ENCODE measurements around the gene USP2. TPM values are rescaled to one million over a fixed set of nuclear protein-coding genes. Genes with fewer than 3 reads are reported as not detected.

USP2 gene
- total RNA-seq, 3 donors from 2014 or later, result 16.9 to 84.3 (median 26.7) TPM

GRCh38 chr11:119366690-119367620, 14.5 kb downstream of the USP2 start:
- Histone ChIP-seq H3K4me3 (no peak overlapping the region), H3K4me1 (ENCODE audit: low read depth) (peaks cover 51% of the 10 kb centered on the region), H3K9me3 (no peaks in the 10 kb centered on the region), H3K36me3 (ENCODE audit: low read depth) (no peaks in the 10 kb centered on the region)
- intact Hi-C loops (cut with DNase I, micrococcal nuclease), result no loop called here
- no peak for ATAC-seq
- TF ChIP-seq CTCF (IDR thresholded peaks at IDR 0.05), result no peak
- DNase-seq, result no peak

- no peak for TF ChIP-seq CTCF (IDR thresholded peaks at IDR 0.05)
- Histone ChIP-seq H3K4me1 (ENCODE audit: low read depth) (peaks cover 36% of the 10 kb centered on the region), H3K4me3 (no peak overlapping the region), H3K9me3 (no peaks in the 10 kb centered on the region), H3K36me3 (ENCODE audit: low read depth) (no peaks in the 10 kb centered on the region)
- ATAC-seq (no peak), DNase-seq (no peak)
- intact Hi-C loops (cut with DNase I, micrococcal nuclease), result no loop called here
These were observed 16.4 kb downstream of the USP2 start for GRCh38 chr11:119365071-119365591.

GRCh38 chr11:119363851-119364590, 17.5 kb downstream of the USP2 start:
- Histone ChIP-seq H3K9me3 (no peaks in the 10 kb centered on the region), H3K4me3 (peak overlapping the region; percentile 19), H3K4me1 (ENCODE audit: low read depth) (peaks cover 27% of the 10 kb centered on the region), H3K36me3 (ENCODE audit: low read depth) (no peaks in the 10 kb centered on the region)
- ATAC-seq (peak; percentile 61), DNase-seq (peak; percentile 66 to 81 (median 69))
- intact Hi-C loops (cut with DNase I, micrococcal nuclease), result no loop called here
- no peak for TF ChIP-seq CTCF (IDR thresholded peaks at IDR 0.05)

- TF ChIP-seq CTCF (IDR thresholded peaks at IDR 0.05), result no peak
- DNase-seq, result peak in 2 of 3 donors; percentile 43 to 55
- no peaks in the 10 kb centered on the region for H3K36me3 ChIP-seq (ENCODE audit: low read depth)
- H3K9me3 ChIP-seq, result no peaks in the 10 kb centered on the region
- intact Hi-C loops (cut with DNase I, micrococcal nuclease), result no loop called here
- no peak for ATAC-seq
- peaks cover 21% of the 10 kb centered on the region for H3K4me1 ChIP-seq (ENCODE audit: low read depth)
- peak overlapping the region; percentile 19 for H3K4me3 ChIP-seq
These were observed 18.2 kb downstream of the USP2 start for GRCh38 chr11:119363081-119363850.

GRCh38 chr11:119362741-119363080, 18.8 kb downstream of the USP2 start:
- Histone ChIP-seq H3K9me3 (no peaks in the 10 kb centered on the region), H3K36me3 (ENCODE audit: low read depth) (no peaks in the 10 kb centered on the region), H3K4me1 (ENCODE audit: low read depth) (peaks cover 16% of the 10 kb centered on the region), H3K4me3 (no peak overlapping the region)
- intact Hi-C loops (cut with DNase I, micrococcal nuclease), result no loop called here
- TF ChIP-seq CTCF (IDR thresholded peaks at IDR 0.05), result no peak
- DNase-seq (no peak), ATAC-seq (no peak)

All from mucosa of descending colon (tissue), 3 donors.